ENCODE results near the gene RTN4RL1. TPM values are rescaled to one million over a fixed set of nuclear protein-coding genes. Genes with fewer than 3 reads are reported as not detected.

Gene RTN4RL1
- total and polyA plus RNA-seq, 9 of the 15 experiments (the other 6 are each of a cell fraction or from before 2014, with no cell fraction given), result 0.04 to 0.06 (median 0.04) TPM; not detected in 5

DNA sequence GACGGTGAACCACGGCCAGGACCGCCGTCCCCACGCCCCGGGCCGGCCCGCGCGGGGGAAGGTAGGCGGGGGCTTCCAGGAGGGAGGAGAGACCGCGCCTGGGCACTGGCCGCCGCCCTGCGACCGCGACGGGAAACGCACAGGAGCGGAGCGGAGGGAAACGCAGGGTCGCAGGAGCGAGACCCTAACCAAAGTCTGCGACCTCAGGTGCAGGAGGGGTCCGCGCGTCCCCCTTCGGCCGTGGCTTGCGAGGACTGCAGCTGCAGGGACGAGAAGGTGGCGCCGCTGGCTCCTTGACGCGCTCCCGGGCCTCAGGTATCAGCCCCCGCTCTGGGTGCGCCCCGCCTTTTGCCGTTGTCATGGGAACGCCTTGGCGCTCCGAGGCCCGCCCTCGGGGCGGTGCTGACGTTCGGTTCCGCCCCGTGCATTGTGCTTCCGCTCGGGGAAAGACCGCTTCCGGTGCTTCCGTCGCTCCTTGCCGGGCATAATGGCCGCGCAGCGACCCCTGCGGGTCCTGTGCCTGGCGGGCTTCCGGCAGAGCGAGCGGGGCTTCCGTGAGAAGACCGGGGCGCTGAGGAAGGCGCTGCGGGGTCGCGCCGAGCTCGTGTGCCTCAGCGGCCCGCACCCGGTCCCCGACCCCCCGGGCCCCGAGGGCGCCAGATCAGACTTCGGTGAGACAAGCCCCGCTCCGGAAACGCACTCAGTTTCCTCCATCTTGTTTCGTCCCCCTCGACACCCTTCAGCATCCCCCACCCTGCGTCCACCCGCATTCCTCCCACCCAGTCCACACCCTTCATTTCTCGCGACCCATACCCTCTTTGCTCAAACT is 16.6 kb upstream of the RTN4RL1 start, which contains the start of gene OVCA2 (continued):
- TF ChIP-seq, protein P1, sequence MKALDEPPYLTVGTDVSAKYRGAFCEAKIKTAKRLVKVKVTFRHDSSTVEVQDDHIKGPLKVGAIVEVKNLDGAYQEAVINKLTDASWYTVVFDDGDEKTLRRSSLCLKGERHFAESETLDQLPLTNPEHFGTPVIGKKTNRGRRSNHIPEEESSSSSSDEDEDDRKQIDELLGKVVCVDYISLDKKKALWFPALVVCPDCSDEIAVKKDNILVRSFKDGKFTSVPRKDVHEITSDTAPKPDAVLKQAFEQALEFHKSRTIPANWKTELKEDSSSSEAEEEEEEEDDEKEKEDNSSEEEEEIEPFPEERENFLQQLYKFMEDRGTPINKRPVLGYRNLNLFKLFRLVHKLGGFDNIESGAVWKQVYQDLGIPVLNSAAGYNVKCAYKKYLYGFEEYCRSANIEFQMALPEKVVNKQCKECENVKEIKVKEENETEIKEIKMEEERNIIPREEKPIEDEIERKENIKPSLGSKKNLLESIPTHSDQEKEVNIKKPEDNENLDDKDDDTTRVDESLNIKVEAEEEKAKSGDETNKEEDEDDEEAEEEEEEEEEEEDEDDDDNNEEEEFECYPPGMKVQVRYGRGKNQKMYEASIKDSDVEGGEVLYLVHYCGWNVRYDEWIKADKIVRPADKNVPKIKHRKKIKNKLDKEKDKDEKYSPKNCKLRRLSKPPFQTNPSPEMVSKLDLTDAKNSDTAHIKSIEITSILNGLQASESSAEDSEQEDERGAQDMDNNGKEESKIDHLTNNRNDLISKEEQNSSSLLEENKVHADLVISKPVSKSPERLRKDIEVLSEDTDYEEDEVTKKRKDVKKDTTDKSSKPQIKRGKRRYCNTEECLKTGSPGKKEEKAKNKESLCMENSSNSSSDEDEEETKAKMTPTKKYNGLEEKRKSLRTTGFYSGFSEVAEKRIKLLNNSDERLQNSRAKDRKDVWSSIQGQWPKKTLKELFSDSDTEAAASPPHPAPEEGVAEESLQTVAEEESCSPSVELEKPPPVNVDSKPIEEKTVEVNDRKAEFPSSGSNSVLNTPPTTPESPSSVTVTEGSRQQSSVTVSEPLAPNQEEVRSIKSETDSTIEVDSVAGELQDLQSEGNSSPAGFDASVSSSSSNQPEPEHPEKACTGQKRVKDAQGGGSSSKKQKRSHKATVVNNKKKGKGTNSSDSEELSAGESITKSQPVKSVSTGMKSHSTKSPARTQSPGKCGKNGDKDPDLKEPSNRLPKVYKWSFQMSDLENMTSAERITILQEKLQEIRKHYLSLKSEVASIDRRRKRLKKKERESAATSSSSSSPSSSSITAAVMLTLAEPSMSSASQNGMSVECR (CRISPR knock-in tag; IDR thresholded peaks at IDR 0.05), result peak; percentile 62
- TF ChIP-seq ZFP91 (CRISPR knock-in tag; IDR thresholded peaks at IDR 0.05), result no peak
- no peak for TF ChIP-seq ZBTB34 (CRISPR knock-in tag; IDR thresholded peaks at IDR 0.05)
- no peak for TF ChIP-seq EWSR1 (IDR thresholded peaks at IDR 0.05; ENCODE audit: borderline replicate concordance, low read depth, partially characterized antibody)
- TF ChIP-seq, protein P2, sequence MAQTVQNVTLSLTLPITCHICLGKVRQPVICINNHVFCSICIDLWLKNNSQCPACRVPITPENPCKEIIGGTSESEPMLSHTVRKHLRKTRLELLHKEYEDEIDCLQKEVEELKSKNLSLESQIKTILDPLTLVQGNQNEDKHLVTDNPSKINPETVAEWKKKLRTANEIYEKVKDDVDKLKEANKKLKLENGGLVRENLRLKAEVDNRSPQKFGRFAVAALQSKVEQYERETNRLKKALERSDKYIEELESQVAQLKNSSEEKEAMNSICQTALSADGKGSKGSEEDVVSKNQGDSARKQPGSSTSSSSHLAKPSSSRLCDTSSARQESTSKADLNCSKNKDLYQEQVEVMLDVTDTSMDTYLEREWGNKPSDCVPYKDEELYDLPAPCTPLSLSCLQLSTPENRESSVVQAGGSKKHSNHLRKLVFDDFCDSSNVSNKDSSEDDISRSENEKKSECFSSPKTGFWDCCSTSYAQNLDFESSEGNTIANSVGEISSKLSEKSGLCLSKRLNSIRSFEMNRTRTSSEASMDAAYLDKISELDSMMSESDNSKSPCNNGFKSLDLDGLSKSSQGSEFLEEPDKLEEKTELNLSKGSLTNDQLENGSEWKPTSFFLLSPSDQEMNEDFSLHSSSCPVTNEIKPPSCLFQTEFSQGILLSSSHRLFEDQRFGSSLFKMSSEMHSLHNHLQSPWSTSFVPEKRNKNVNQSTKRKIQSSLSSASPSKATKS (CRISPR knock-in tag; IDR thresholded peaks at IDR 0.05), result no peak
- TF ChIP-seq ZNF24 (IDR thresholded peaks at IDR 0.05), result peak; percentile 15; the same call in 1 of the 2 replicates
- TF ChIP-seq, protein P3, sequence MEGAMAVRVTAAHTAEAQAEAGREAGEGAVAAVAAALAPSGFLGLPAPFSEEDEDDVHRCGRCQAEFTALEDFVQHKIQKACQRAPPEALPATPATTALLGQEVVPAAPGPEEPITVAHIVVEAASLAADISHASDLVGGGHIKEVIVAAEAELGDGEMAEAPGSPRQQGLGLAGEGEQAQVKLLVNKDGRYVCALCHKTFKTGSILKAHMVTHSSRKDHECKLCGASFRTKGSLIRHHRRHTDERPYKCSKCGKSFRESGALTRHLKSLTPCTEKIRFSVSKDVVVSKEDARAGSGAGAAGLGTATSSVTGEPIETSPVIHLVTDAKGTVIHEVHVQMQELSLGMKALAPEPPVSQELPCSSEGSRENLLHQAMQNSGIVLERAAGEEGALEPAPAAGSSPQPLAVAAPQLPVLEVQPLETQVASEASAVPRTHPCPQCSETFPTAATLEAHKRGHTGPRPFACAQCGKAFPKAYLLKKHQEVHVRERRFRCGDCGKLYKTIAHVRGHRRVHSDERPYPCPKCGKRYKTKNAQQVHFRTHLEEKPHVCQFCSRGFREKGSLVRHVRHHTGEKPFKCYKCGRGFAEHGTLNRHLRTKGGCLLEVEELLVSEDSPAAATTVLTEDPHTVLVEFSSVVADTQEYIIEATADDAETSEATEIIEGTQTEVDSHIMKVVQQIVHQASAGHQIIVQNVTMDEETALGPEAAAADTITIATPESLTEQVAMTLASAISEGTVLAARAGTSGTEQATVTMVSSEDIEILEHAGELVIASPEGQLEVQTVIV (CRISPR knock-in tag; IDR thresholded peaks at IDR 0.05; ENCODE audit: borderline replicate concordance), result no peak
- TF ChIP-seq FOXO4 (CRISPR knock-in tag; IDR thresholded peaks at IDR 0.05), result no peak
- TF ChIP-seq COPS2 (conservative IDR thresholded peaks at IDR 0.05), result no peak
